Measurements from ENCODE around the gene ATG3.
"Not testable (repeated sequence)": the region's sequence is repeated elsewhere in the genome, so short reads cannot be mapped to it uniquely, and the experiment has no call there.

Gene ATG3

DNA sequence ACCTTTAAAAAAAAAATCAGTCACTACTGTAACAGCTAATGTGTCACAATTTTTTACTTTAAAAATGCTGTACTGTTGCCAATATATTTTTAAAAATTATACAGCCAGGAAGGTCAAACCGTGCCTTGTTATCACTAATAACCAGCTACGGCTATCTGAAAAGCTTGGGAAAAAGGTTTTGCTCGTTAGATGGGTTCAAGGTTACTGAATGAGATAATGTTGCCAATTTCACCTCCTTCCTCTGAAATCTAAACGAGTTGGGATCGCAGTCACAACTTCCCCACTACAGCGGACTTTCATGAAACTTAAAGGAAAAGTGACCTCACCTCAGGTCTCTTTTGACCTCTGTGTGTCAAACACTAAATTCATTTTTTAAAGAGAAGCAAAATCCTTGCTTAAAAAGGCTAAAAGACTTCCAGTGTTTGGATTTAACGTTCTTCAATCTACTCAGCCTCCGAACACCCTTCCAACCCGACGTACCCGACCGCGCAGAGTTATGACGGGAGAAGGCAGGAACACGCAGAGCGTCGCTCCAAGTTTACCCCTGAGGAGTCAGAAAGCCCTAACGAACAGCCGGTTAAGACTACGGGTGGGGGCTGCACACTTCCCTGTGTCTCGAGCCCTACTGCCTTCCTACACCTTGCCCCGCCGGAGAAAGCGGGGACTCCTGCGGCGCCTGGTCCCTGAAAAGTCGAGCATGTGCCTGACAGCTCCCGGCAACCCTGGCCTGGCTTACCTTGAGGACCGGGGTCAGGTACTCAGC is 860 bp downstream of the ATG3 start:
- DNase-seq (ENCODE audit: low read depth in 2 of 2) = peak; percentile 59 to 67

- DNase-seq (ENCODE audit: low read depth in 2 of 2) = no peak
Observed at GRCh38 chr3:112560307-112560706, 1.5 kb downstream of the ATG3 start.

DNA sequence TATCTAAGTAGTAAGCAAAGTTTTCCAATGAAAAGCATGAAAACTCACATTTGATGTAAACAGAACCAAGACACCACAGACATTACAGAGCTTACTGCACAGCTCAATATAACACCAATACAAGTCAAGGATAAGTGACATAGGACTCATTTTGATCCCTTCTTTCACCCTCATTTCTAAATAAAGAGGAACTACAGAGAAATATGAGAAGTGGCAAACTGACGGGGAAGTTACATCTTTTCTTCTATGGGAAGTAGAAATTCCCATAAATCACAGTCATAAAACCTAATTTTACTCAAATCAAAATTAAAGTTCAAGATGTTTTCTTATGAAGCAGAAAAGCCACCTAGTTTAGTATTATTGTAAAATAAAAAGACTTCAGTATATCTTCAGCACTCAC is 3.8 kb downstream of the ATG3 start:
- DNase-seq (ENCODE audit: low read depth in 2 of 2) = no peak

GRCh38 chr3:112555535-112556170 is 6.1 kb downstream of the ATG3 start:
- DNase-seq (ENCODE audit: low read depth in 2 of 2) = no peak

DNA sequence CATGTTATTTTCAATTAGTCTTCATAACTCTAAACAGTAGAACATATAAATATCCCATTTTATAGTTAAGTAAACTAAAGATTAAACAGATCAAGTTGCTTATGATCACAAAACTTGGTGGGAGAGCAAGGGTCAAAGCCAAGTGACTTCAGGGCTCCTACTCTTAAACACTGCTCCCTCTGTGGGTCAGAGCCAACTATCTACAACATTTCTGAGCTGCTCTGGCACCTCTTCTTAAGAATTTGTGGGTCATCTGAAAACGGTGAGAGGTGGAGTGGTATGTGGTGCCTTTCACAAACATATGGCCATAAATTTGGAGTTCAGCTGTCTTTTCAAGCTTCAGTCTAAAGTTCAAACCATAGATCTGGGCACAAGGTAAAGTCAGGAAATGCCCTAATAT is 10.9 kb downstream of the ATG3 start:
- no peak for DNase-seq (ENCODE audit: low read depth in 2 of 2)

- DNase-seq (ENCODE audit: low read depth in 2 of 2) = no peak
Observed at GRCh38 chr3:112546216-112546759, 15.5 kb downstream of the ATG3 start.

GRCh38 chr3:112539825-112540650 is 21.7 kb downstream of the ATG3 start:
- DNase-seq (ENCODE audit: low read depth in 2 of 2) = no peak

- no peak for DNase-seq (ENCODE audit: low read depth in 2 of 2)
Observed at GRCh38 chr3:112531358-112531781, 30.4 kb downstream of the ATG3 start.

- DNase-seq (ENCODE audit: low read depth in 2 of 2) = no peak
Observed at GRCh38 chr3:112530573-112530972, 31.2 kb downstream of the ATG3 start.

DNA sequence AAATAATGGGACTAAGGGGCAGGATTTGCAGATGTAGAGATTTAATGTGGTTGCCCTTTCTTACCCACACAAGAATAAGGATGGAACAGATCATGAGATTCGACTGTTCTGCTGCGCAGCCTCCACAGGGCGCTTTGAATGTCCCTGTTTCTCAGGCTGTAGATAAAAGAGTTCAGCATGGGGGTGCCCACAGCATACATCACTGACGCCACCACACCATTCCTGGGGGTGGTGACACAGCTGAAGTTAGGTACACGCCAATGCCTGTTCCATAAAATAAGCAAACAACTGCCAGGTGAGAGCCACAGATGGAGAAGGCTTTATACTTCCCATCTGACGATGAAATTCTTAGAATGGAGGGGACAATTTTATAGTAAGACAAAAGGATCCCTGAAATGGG is 37.6 kb downstream of the ATG3 start:
- DNase-seq (ENCODE audit: low read depth in 2 of 2) = not testable (repeated sequence)

DNA sequence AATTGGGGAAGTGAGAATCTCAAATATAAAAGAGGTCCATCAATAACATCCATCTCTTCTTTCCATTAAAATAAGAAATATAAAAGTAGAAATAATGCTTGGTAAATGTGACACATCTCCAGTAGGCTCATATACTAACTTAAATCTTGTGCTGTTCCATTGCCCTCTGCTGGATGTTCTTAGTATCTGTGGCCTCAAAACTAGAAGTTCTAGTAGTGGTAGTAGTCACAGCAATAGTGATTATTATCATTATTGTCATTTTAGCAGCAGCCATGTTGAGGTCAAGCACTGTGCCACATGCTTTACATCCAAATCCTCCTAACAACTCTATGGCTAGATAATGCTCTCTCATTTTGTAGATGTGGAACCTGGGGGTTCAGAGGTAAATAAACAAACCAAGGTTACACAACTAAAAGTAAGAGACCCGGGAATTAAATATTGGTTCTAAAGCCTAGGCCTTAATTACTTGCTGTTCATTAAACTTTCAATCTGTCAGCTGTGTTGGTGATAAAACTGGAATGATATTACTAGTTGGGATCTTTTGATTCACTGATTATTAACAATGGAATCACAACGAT is 42.2 kb downstream of the ATG3 start:
- DNase-seq (ENCODE audit: low read depth in 2 of 2) = no peak

- not testable (repeated sequence) for DNase-seq (ENCODE audit: low read depth in 2 of 2)
Observed at GRCh38 chr3:112518970-112519369, 42.8 kb downstream of the ATG3 start.

DNA sequence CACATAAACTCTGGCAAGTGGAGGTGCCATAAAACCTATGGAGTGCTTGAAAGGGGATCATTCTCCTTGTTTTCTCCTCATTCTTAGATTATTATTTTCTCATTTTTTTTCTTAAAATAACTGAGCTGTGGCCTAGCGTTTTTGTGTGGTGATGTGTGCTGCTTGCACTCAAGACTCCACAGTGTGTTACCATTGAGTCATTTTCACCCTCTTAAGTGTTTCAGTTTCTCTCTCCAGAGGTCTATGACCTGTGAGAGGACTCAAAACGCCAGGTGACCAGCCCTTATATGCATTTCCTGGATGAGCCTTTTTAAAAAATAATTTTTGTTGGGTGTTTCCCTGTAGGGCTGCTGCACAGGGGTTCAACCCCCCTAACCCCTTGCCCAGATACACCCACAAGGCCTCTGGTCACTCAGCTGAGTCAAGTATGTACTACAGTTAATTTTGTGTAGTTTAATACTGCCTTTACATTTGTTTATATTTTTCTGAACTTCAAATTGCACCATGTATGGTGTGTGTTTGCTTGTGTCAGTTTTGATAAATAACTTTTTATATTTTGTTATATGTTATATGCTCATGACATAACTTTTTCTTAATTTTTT is 47.1 kb downstream of the ATG3 start:
- DNase-seq (ENCODE audit: low read depth in 2 of 2) = no peak

- no peak for DNase-seq (ENCODE audit: low read depth in 2 of 2)
Observed at GRCh38 chr3:112512320-112512719, 49.4 kb downstream of the ATG3 start.

GRCh38 chr3:112508860-112509259 is 52.9 kb downstream of the ATG3 start:
- no peak for DNase-seq (ENCODE audit: low read depth in 2 of 2)

DNA sequence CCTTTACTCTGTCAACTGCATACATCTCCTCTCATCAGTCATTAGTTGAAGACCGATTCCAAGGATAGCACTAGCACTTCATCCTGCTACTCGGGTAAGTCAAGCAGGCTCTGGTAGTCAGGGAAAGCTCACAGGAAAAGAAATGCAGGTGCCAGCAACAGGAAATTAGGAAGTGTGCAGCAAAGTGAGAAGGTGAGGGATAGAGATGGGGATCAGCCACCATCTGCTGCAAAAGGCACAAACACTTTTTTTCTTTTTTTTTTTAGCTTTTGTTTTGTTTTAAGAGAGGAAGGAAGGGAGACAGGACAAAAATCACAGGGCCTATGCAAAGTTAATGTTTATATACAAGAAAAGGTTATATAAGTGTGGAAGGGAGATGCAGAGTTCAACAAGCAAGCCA is 53.5 kb downstream of the ATG3 start:
- no peak for DNase-seq (ENCODE audit: low read depth in 2 of 2)

- DNase-seq (ENCODE audit: low read depth in 2 of 2) = no peak
Observed at GRCh38 chr3:112505907-112506306, 55.9 kb downstream of the ATG3 start.

DNA sequence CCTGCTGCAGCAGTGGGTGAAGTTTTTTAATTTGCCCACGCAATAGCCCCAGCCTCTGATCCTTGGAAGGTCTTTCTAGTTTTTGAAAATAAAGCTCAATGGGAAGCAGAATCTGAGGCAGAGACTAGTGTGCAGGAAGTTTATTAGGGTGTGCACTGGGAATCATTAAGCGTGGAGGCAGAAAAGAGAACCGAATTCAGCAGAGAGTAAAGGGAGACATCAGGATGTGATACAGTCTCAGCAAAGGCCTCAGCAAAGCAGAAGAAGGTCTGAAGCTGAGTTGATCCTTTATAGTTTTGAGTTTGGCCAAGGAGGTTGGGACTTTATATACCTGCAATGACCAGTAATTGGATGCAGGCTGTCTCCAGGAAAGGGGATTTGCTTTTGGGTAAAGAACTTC is 57.6 kb downstream of the ATG3 start:
- DNase-seq (ENCODE audit: low read depth in 2 of 2) = no peak

GRCh38 chr3:112503304-112503972 is 58.3 kb downstream of the ATG3 start:
- DNase-seq (ENCODE audit: low read depth in 2 of 2) = no peak

GRCh38 chr3:112500621-112501020 is 61.1 kb downstream of the ATG3 start:
- no peak for DNase-seq (ENCODE audit: low read depth in 2 of 2)
